ENCODE measurements around the gene ACOX1.

The ACOX1 gene

DNA sequence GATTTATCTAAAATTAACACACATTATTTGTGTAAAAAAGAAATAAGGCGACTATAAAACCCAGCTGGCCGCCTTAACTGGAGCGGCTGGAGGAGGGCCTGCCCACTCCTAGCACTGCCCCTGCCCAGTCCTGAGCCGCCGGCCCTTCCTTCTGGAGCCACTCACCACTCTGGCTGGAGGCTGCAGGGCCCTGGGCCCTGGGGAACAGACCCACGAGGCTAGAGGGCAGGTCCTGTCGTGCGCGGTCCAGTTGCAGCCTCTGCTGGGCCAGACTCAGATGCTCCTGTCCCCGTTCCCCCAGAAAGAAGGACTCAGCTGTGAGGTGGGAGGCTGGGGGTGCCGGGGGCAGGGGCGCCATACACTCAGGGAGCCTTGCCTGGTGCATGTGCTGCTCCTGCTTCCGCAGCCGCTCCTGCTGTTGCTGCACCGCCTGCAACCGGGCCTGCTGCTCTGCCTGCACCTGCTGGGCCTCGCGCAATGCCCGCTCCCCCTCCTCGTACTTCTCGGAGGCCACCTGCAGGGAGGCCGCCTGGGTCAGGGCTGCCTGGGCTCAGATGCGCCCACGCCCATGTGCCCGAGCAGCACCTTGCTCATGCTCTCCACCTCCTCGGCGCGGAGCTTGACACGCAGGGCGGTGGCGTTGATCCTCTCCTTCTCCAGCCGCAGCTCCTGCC lies 65.3 kb downstream of the ACOX1 start:
- Histone ChIP-seq H3K27me3 (ENCODE audit: insufficient read depth, low read length) (no peaks in the 10 kb centered on the region), H3K4me1 (ENCODE audit: insufficient read depth, low read length) (no peaks in the 10 kb centered on the region), H3K36me3 (ENCODE audit: insufficient read depth, low read length) (peaks cover 14% of the 10 kb centered on the region), H2AFZ (ENCODE audit: low read depth, low read length) (no peak overlapping the region), H3K9me3 (ENCODE audit: low read length) (no peaks in the 10 kb centered on the region), H3K4me3 (ENCODE audit: low read length) (no peak overlapping the region)

DNA sequence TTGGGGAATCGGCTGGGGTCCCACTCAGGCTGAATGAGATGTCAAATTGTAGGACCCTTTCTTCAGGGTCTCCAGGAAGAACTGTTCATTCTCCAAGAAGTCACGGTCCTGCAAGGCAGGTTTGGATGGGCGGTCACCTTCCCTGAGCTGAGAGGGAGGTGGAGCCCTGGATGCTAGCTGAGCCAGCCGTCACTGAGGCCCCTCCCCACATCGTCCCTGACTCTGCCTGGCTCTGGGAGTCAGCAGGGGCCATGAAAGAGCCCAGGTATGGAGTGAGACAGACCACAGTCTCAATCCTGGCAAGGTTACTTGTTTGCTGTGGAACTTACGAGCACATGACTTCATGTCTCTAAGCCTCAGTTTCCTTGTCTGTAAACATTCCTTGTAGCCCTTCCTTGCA lies 68.3 kb downstream of the ACOX1 start:
- Histone ChIP-seq H3K9me3 (ENCODE audit: low read length) (no peaks in the 10 kb centered on the region), H3K4me3 (ENCODE audit: low read length) (no peak overlapping the region), H3K27me3 (ENCODE audit: insufficient read depth, low read length) (no peaks in the 10 kb centered on the region), H2AFZ (ENCODE audit: low read depth, low read length) (no peak overlapping the region), H3K4me1 (ENCODE audit: insufficient read depth, low read length) (no peaks in the 10 kb centered on the region), H3K36me3 (ENCODE audit: insufficient read depth, low read length) (peaks cover 10% of the 10 kb centered on the region)

DNA sequence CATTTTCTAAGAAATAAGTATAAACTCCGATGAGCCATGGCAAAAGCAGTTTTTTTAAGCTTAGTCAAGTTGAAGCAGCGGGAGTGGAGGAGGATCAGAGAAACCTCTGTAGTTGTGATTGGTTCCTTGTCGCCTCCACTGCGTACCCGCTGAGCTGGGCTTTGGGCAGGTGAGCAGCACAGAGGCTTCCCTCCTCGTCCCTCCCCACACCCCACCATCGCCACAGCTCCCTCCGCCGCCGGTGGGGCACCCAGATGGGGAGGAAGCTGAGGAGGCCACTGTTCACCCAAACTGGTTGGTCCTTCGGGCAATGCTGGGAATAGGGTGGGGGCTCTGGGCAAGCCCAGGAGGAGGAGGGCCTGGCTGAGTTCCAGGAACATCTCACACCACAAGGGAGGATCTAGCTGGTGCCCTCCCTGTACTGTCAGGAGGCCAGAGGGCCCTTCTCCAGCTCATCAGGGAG lies 69.1 kb downstream of the ACOX1 start:
- H3K27me3 ChIP-seq (ENCODE audit: insufficient read depth, low read length) = no peaks in the 10 kb centered on the region
- H2AFZ ChIP-seq (ENCODE audit: low read depth, low read length) = no peak overlapping the region
- H3K36me3 ChIP-seq (ENCODE audit: insufficient read depth, low read length) = peaks cover 10% of the 10 kb centered on the region
- no peaks in the 10 kb centered on the region for H3K4me1 ChIP-seq (ENCODE audit: insufficient read depth, low read length)
- no peaks in the 10 kb centered on the region for H3K9me3 ChIP-seq (ENCODE audit: low read length)
- no peak overlapping the region for H3K4me3 ChIP-seq (ENCODE audit: low read length)

DNA sequence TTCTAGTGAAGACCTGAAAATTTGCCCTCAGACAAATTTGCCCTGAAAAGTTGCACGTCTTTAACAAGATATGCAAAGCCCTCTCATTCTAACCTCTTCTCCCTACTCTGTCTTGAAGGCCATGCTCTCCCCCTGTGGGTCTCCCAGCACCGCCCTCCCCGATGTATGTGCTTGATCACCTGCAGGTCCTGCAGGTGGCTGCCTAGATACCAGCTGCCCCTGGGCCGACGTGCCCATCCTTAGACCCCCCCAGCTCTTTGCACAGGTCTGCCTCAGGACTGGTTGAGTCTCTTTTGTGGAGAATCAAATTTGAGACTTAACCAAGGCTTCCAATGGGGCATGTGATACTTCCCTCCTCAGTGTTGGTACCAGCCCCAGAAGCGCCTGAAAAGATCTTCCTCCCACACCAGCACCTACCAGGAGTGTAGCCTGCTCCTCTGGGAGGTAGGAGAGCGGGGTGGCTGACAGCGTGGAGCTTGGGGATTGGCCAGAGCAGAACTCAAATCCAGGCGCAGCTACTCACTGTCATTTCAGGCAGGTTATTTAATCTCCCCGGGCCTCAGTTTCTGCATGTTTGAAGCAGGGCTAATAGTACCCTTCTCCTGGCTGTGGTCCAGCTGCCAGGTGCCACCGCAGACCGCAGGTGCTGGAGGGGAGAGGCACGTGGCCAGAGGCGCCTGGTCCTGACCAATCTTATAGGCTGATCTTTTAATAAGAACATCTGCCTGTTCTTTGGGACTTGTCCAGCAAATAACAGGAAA lies 69.7 kb downstream of the ACOX1 start:
- Histone ChIP-seq H2AFZ (ENCODE audit: low read depth, low read length) (no peak overlapping the region), H3K36me3 (ENCODE audit: insufficient read depth, low read length) (peaks cover 7% of the 10 kb centered on the region), H3K27me3 (ENCODE audit: insufficient read depth, low read length) (no peaks in the 10 kb centered on the region), H3K4me1 (ENCODE audit: insufficient read depth, low read length) (no peaks in the 10 kb centered on the region), H3K9me3 (ENCODE audit: low read length) (no peaks in the 10 kb centered on the region), H3K4me3 (ENCODE audit: low read length) (no peak overlapping the region)

DNA sequence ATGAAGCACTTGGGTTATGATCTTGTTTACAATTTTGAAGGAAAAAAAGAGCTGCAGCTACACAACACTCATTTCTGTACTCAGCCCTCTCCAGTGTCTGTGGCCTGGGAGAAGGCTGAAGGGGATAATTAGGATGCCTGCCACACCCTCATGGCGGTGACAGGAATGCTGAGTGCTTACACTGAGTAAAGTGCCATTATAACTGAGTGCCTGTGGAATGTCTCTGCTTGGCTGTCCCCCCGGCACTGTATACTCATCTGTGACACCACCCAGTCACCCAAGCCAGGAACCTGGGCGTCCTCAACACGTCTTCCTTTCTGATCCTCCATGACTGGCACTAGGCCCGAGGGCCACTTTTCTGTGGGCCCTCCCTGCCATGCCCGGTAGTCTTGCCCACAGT lies 70.8 kb downstream of the ACOX1 start:
- Histone ChIP-seq H3K4me3 (ENCODE audit: low read length) (no peak overlapping the region), H2AFZ (ENCODE audit: low read depth, low read length) (no peak overlapping the region), H3K36me3 (ENCODE audit: insufficient read depth, low read length) (peaks cover 4% of the 10 kb centered on the region), H3K9me3 (ENCODE audit: low read length) (no peaks in the 10 kb centered on the region), H3K4me1 (ENCODE audit: insufficient read depth, low read length) (peaks cover 2% of the 10 kb centered on the region), H3K27me3 (ENCODE audit: insufficient read depth, low read length) (no peaks in the 10 kb centered on the region)

DNA sequence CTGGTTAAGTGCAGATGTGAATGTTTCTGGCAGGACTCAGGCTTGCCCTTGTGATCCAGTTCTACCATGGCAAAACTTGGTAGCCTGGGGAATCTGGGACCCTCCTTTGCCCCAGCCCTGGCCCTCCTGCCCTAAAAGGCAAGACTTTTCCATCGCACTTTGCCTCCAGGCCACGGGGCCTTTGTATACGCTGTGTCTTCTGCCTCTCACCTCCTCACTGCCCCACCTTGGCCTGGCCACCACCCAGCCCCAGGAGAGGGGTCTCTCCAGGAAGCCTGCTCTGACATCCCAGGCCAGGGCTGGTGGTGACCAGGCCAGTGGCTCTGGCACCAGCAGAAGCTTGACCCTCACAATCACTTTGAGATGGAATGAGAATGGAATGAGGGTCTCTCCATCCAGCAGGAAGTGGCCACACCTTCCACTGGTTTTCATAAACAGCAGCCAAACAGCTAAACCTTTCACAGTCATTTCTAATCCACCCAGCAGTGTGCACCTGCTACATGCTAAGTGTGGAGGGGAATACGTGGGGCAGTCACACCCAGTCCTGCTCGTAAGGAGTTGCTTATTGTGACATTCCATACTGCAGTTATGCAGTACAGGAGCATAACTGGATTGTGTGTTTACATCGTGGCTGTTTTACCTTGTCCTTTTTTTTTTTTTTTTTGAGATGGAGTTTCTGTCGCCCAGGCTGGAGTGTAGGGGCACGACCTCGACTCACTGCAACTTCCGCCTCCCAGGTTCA lies 72.7 kb downstream of the ACOX1 start:
- Histone ChIP-seq H3K27me3 (ENCODE audit: insufficient read depth, low read length) (no peaks in the 10 kb centered on the region), H3K9me3 (ENCODE audit: low read length) (no peaks in the 10 kb centered on the region), H3K4me1 (ENCODE audit: insufficient read depth, low read length) (peaks cover 2% of the 10 kb centered on the region), H3K36me3 (ENCODE audit: insufficient read depth, low read length) (peaks cover 14% of the 10 kb centered on the region), H2AFZ (ENCODE audit: low read depth, low read length) (no peak overlapping the region), H3K4me3 (ENCODE audit: low read length) (no peak overlapping the region)

DNA sequence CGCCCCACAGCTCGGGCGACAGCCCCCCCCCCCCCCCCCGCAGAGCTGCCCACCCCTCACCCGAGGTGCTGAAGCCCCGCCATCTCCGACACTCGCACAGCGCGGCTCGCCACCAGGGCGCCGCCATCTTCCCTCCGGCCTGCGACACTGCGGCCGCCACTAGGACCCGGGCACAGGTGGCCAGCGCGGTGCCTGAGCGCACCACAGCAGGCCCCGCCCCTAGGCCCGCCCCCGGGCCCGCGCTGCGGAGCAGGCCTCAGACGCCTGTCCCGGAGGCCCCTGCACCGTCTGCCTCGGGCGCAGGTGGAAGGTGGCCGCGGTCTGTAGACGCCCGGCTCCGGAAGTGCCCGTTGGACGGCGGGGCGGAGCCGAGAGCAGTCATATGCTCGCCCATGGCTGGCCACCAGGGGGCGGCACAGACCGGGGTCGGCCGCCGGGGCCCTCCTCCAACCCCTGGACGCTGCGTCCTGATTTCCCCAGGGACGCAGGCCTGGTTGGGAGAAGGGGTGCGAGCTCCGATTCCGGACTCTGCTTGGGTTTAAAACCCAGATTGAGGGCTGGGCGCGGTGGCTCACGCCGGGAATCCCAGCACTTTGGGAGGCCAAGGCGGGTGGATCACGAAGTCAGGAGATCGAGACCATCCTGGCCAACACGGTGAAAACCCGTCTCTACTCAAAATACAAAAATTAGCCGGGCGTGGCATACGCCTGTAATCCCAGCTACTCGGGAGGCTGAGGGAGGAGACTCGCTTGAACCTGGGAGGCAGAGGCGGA lies 74.0 kb downstream of the ACOX1 start, which contains the start of gene MRPL38:
TSS of gene MRPL38 (minus strand) at position 136 of the 773 bp plus-strand sequence. CDS start at position 127, 9 bp downstream.
- Histone ChIP-seq H3K27me3 (ENCODE audit: insufficient read depth, low read length) (no peaks in the 10 kb centered on the region), H3K36me3 (ENCODE audit: insufficient read depth, low read length) (peaks cover 16% of the 10 kb centered on the region), H3K4me1 (ENCODE audit: insufficient read depth, low read length) (peaks cover 2% of the 10 kb centered on the region), H3K9me3 (ENCODE audit: low read length) (no peaks in the 10 kb centered on the region), H3K4me3 (ENCODE audit: low read length) (peak within 1 kb of the TSS; percentile 68), H2AFZ (ENCODE audit: low read depth, low read length) (peak within 1 kb of the TSS; percentile 32)

DNA sequence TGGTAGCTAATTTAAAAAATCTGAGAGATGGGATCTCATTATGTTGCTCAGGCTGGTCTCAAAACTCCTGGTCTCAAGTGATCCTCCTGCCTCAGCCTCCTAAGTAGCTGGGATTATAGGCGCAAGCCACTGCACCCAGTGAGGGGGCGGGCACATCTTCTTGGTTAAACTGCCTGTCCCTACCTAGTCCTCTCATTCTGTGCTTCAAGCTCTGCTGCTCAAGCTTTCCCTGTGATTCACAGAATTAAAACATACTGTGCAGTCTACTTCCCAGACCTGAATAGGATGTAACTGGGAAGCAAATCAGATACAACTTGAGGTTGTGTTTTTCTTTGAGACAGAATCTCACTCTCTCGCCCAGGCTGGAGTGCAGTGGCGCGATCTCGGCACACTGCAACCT lies 76.6 kb downstream of the ACOX1 start:
- H3K36me3 ChIP-seq (ENCODE audit: insufficient read depth, low read length) = peaks cover 38% of the 10 kb centered on the region

DNA sequence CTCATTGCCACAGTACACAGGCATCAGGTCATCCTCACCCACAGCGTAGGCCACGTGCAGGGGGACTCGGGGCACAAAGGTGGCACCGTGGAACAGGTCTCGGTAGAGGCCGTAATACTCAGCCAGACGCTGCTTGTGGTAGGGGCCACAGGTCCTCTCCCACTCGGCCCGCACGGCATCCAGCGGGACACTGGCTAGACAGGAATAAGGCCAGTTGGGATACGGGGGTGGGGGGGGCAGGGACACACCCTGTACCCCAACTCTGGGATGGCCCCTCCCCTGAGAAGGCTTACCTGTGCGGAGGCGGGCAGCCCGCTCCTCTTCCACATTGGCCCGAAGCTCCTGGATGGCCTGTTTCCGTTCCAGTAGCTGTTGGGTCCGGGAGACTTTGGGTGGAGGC lies 77.2 kb downstream of the ACOX1 start:
- Histone ChIP-seq H3K4me1 (ENCODE audit: insufficient read depth, low read length) (peaks cover 2% of the 10 kb centered on the region), H3K27me3 (ENCODE audit: insufficient read depth, low read length) (no peaks in the 10 kb centered on the region), H2AFZ (ENCODE audit: low read depth, low read length) (no peak overlapping the region), H3K4me3 (ENCODE audit: low read length) (no peak overlapping the region), H3K9me3 (ENCODE audit: low read length) (no peaks in the 10 kb centered on the region), H3K36me3 (ENCODE audit: insufficient read depth, low read length) (peaks cover 41% of the 10 kb centered on the region)

More for the DNA sequence above, 76.6 kb downstream of the ACOX1 start:
- no peaks in the 10 kb centered on the region for H3K9me3 ChIP-seq (ENCODE audit: low read length)
- H3K27me3 ChIP-seq (ENCODE audit: insufficient read depth, low read length) = no peaks in the 10 kb centered on the region
- H2AFZ ChIP-seq (ENCODE audit: low read depth, low read length) = no peak overlapping the region
- no peak overlapping the region for H3K4me3 ChIP-seq (ENCODE audit: low read length)
- H3K4me1 ChIP-seq (ENCODE audit: insufficient read depth, low read length) = peaks cover 2% of the 10 kb centered on the region

DNA sequence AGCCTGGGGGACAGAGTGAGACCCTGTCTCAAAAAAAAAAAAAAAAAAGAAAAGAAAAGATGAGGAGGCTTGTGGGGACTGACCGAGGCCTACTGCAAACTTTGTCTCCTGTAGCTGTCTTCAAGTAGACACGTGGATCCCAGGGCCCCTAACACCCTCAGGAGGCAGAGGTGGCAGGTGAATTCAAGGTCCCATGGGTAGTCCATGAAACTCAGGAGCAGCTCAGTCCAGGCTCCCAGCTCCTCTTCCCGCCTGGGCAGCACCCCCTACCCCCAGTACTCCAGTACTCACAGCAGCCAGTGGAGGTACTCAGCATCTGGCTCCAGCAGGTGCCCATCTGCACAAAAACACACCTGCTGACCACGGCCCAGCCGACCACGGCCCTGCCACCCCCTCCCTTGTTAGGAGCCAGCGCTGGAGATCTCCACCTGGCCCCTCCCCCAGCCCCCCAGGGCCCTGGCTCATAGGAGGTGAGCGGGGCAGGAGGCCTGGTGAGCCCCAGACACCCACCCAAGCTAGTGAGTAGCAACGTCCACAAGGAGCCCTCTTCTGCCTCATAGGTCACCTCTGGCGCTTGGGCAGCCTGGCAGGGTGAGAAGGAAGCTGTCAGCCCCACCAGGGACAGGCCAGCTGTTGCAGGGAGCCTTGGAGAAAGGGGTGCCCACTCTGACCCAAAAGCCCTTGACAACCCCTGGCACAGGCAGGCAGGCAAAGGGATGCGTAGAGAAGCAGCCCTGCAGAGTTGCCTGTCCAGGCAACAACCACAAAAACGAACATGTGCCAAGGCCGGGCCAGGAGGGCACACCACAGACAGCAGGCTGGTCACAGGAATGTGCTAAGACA lies 78.1 kb downstream of the ACOX1 start:
- peaks cover 2% of the 10 kb centered on the region for H3K4me1 ChIP-seq (ENCODE audit: insufficient read depth, low read length)
- no peak overlapping the region for H3K4me3 ChIP-seq (ENCODE audit: low read length)
- no peaks in the 10 kb centered on the region for H3K9me3 ChIP-seq (ENCODE audit: low read length)
- no peaks in the 10 kb centered on the region for H3K27me3 ChIP-seq (ENCODE audit: insufficient read depth, low read length)
- H3K36me3 ChIP-seq (ENCODE audit: insufficient read depth, low read length) = peaks cover 41% of the 10 kb centered on the region
- no peak overlapping the region for H2AFZ ChIP-seq (ENCODE audit: low read depth, low read length)

DNA sequence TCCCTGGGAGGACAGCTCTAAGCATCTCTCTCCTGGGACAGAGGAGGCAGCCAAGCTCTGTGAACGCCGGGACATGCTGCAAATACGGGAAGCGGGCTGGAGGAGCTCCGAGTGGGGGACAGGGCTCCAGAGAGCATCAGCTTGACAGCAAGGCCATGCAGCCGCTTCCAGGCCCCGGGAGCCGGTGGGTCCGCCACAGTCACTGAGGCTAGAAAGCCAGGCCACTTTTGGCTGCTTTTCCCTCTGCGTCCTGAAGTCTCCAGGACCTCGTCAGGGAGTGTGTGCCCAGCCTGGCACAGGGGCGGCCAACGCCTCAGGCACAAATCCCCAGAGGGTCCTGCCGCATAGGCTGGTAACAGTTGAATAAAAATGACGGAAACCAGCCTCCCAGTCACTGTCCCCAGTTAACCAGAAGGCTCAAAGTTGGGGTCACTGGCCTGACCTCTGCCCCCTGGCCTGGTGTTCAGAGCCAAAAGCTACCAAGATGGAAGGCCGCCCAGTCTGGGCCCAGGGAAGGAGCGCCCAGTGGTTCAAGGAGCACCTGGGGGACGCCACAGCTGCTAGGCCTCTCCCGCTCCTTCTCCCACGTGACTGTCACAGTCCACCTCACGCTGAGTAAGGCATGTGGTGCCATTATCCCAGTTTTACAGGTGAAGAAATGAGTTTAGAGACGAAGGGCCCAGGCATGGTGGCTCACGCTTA lies 79.0 kb downstream of the ACOX1 start:
- Histone ChIP-seq H2AFZ (ENCODE audit: low read depth, low read length) (no peak overlapping the region), H3K4me3 (ENCODE audit: low read length) (no peak overlapping the region), H3K36me3 (ENCODE audit: insufficient read depth, low read length) (peaks cover 41% of the 10 kb centered on the region)

More for the DNA sequence above, 79.0 kb downstream of the ACOX1 start:
- no peaks in the 10 kb centered on the region for H3K9me3 ChIP-seq (ENCODE audit: low read length)
- H3K4me1 ChIP-seq (ENCODE audit: insufficient read depth, low read length) = peaks cover 6% of the 10 kb centered on the region
- H3K27me3 ChIP-seq (ENCODE audit: insufficient read depth, low read length) = no peaks in the 10 kb centered on the region

Measured in neuron (in vitro differentiated cells).